Measurements from ENCODE around the gene IL17B. TPM values are rescaled to one million over a fixed set of nuclear protein-coding genes. Genes with fewer than 3 reads are reported as not detected.

The IL17B gene
- total and polyA plus RNA-seq, 2 experiments from 2014 or later = not detected

GRCh38 chr5:149375434-149375833 lies 3.7 kb downstream of the IL17B start (continued):
- no peak for TF ChIP-seq REST (IDR thresholded peaks at IDR 0.05; ENCODE audit: unreplicated experiment)
- no peak for TF ChIP-seq EZH2phosphoT487 (IDR thresholded peaks at IDR 0.05; ENCODE audit: unreplicated experiment)
- no peak for TF ChIP-seq ZNF114 (CRISPR knock-in tag; IDR thresholded peaks at IDR 0.05)
- TF ChIP-seq STAT1 (IDR thresholded peaks at IDR 0.05; ENCODE audit: unreplicated experiment) = no peak
- no peak for TF ChIP-seq CTCF (conservative IDR thresholded peaks at IDR 0.05; ENCODE audit: low read depth in 2 of 2)
- no peak for TF ChIP-seq EZH2 (IDR thresholded peaks at IDR 0.05; ENCODE audit: low read depth, unreplicated experiment)
- TF ChIP-seq NANOG (IDR thresholded peaks at IDR 0.05; ENCODE audit: borderline replicate concordance) = no peak
- no peak for TF ChIP-seq ZNF331 (CRISPR knock-in tag; IDR thresholded peaks at IDR 0.05; ENCODE audit: low read depth)
- TF ChIP-seq ETS1 (IDR thresholded peaks at IDR 0.05) = no peak

- no peak overlapping the region for H3K4me2 ChIP-seq
- no peaks in the 10 kb centered on the region; the same call in 2 of the 3 replicates for H3K36me3 Mint-ChIP-seq (ENCODE audit: low read depth)
- H3K27me3 Mint-ChIP-seq (ENCODE audit: insufficient read depth, low read depth, poor library complexity) = peaks cover 2% of the 10 kb centered on the region
- H3K36me3 ChIP-seq (ENCODE audit: insufficient read depth) = no peaks in the 10 kb centered on the region
- no peaks in the 10 kb centered on the region; the same call in 1 of the 2 replicates for H3K9me2 ChIP-seq (ENCODE audit: insufficient read depth)
- no peak overlapping the region for H3K27ac ChIP-seq (ENCODE audit: low read depth)
- H3K79me2 ChIP-seq (replicated peaks; ENCODE audit: insufficient read depth) = no peaks in the 10 kb centered on the region
- peaks cover 3% of the 10 kb centered on the region; the same call in 1 of the 2 replicates for H3K4me1 ChIP-seq (ENCODE audit: insufficient read depth)
- no peak overlapping the region for H3K4me3 ChIP-seq
- H4K20me1 ChIP-seq (replicated peaks; ENCODE audit: insufficient read depth) = no peaks in the 10 kb centered on the region; the same call in 1 of the 2 replicates
- no peak overlapping the region for H3K4me3 Mint-ChIP-seq
- H2AFZ ChIP-seq = no peak overlapping the region
- no peaks in the 10 kb centered on the region for H3K27me3 ChIP-seq (ENCODE audit: insufficient read depth)
- H3K27ac Mint-ChIP-seq = no peak overlapping the region
- H3K9me3 Mint-ChIP-seq = no peaks in the 10 kb centered on the region
- H3K4me1 Mint-ChIP-seq = peaks cover 12% of the 10 kb centered on the region; the same call in 2 of the 3 replicates
- no peaks in the 10 kb centered on the region for H3F3A ChIP-seq (replicated peaks; ENCODE audit: low read depth)
- ATAC-seq (no peak), DNase-seq (ENCODE audit: low spot score) (no peak)
- TF ChIP-seq ZNF114 (CRISPR knock-in tag; IDR thresholded peaks at IDR 0.05) = no peak
- TF ChIP-seq NANOG (IDR thresholded peaks at IDR 0.05; ENCODE audit: borderline replicate concordance) = no peak
- no peak for TF ChIP-seq REST (IDR thresholded peaks at IDR 0.05; ENCODE audit: unreplicated experiment)
- no peak for TF ChIP-seq POLR2AphosphoS5 (IDR thresholded peaks at IDR 0.05; ENCODE audit: low read depth)
- no peak for TF ChIP-seq EZH2phosphoT487 (IDR thresholded peaks at IDR 0.05; ENCODE audit: unreplicated experiment)
- TF ChIP-seq ETS1 (IDR thresholded peaks at IDR 0.05) = no peak
- TF ChIP-seq ZNF331 (CRISPR knock-in tag; IDR thresholded peaks at IDR 0.05; ENCODE audit: low read depth) = no peak
- no peak for TF ChIP-seq STAT1 (IDR thresholded peaks at IDR 0.05; ENCODE audit: unreplicated experiment)
- TF ChIP-seq JUNB (IDR thresholded peaks at IDR 0.05; ENCODE audit: unreplicated experiment) = no peak
These were observed 4.3 kb downstream of the IL17B start for GRCh38 chr5:149374801-149375200.

Measured in GM23338 (cell line).